Stimulated activated naive CD8-positive, alpha-beta T cell treated with anti-CD3 and anti-CD28 coated beads, Interleukin-15, amount 100 ng/mL, for 72 hours (primary cell): ENCODE data around the gene GNG7.
"Not testable (repeated sequence)": the region's sequence is repeated elsewhere in the genome, so short reads cannot be mapped to it uniquely, and the experiment has no call there.

Source experiments
- ATAC-seq: fragments of 150-1000 bp; cut with Tn5 transposase; 2 replicates; pipeline ENCODE4 v1.10.0; 2021; ENCODE audit warnings: mild to moderate bottlenecking, moderate library complexity
- DNase-seq, 2 donors: peaks; one replicate each; pipeline ENCODE4 v3.0.0; 2021 to 2022
- H3K27ac Mint-ChIP-seq, 2 donors: one replicate each; pipeline ENCODE4 v1.8.0; 2022; ENCODE audit warnings: mild to moderate bottlenecking in 2 of 2, mixed read lengths in 2 of 2, moderate library complexity in 2 of 2
- H3K27me3 Mint-ChIP-seq: one replicate; pipeline ENCODE4 v1.8.0; 2022; ENCODE audit warnings: mixed read lengths
- H3K4me1 Mint-ChIP-seq: one replicate; pipeline ENCODE4 v1.8.0; 2022; ENCODE audit warnings: mild to moderate bottlenecking, mixed read lengths
- H3K4me3 Mint-ChIP-seq, 2 donors: one replicate each; pipeline ENCODE4 v1.8.0; 2022; ENCODE audit warnings: mild to moderate bottlenecking in 2 of 2, mixed read lengths in 2 of 2, moderate library complexity in 1 of 2
- H3K9me3 Mint-ChIP-seq, 2 donors: one replicate each; pipeline ENCODE4 v1.8.0; 2022; ENCODE audit warnings: mixed read lengths in 2 of 2

The GNG7 gene

GRCh38 chr19:2617393-2618165, 84.9 kb downstream of the GNG7 start:
- H3K27me3 Mint-ChIP-seq: no peaks in the 10 kb centered on the region
- peak overlapping the region in 1 of 2 donors; percentile 31 for H3K27ac Mint-ChIP-seq
- H3K4me1 Mint-ChIP-seq: peaks cover 90% of the 10 kb centered on the region
- H3K9me3 Mint-ChIP-seq: no peaks in the 10 kb centered on the region
- DNase-seq: no peak
- no peak for ATAC-seq
- peak overlapping the region; percentile 57 to 61 for H3K4me3 Mint-ChIP-seq

GRCh38 chr19:2616741-2617392, 85.6 kb downstream of the GNG7 start:
- H3K4me3 Mint-ChIP-seq: peak overlapping the region in 1 of 2 donors; percentile 61
- peaks cover 93% of the 10 kb centered on the region for H3K4me1 Mint-ChIP-seq
- peak overlapping the region in 1 of 2 donors; percentile 15 for H3K27ac Mint-ChIP-seq
- DNase-seq (no peak), ATAC-seq (no peak)
- H3K27me3 Mint-ChIP-seq: no peaks in the 10 kb centered on the region
- no peaks in the 10 kb centered on the region for H3K9me3 Mint-ChIP-seq

GRCh38 chr19:2615782-2616181, 86.7 kb downstream of the GNG7 start:
- no peak overlapping the region for H3K27ac Mint-ChIP-seq
- H3K9me3 Mint-ChIP-seq: no peaks in the 10 kb centered on the region
- no peak overlapping the region for H3K4me3 Mint-ChIP-seq
- ATAC-seq (no peak), DNase-seq (no peak)
- H3K27me3 Mint-ChIP-seq: no peaks in the 10 kb centered on the region
- H3K4me1 Mint-ChIP-seq: peaks cover 91% of the 10 kb centered on the region

- peaks cover 87% of the 10 kb centered on the region for H3K4me1 Mint-ChIP-seq
Observed at GRCh38 chr19:2613507-2614295, 88.8 kb downstream of the GNG7 start.

GRCh38 chr19:2612619-2613249, 89.8 kb downstream of the GNG7 start:
- H3K27me3 Mint-ChIP-seq: no peaks in the 10 kb centered on the region
- H3K9me3 Mint-ChIP-seq: no peaks in the 10 kb centered on the region
- no peak overlapping the region for H3K27ac Mint-ChIP-seq
- ATAC-seq: no peak
- H3K4me3 Mint-ChIP-seq: no peak overlapping the region
- DNase-seq: no peak
- H3K4me1 Mint-ChIP-seq: peaks cover 87% of the 10 kb centered on the region

More at GRCh38 chr19:2613507-2614295, 88.8 kb downstream of the GNG7 start:
- Mint-ChIP-seq H3K9me3 (no peaks in the 10 kb centered on the region), H3K27me3 (no peaks in the 10 kb centered on the region), H3K4me3 (peak overlapping the region in 1 of 2 donors; percentile 33), H3K27ac (no peak overlapping the region)
- peak; percentile 61 to 67 for DNase-seq
- peak; percentile 52 for ATAC-seq

- no peak for DNase-seq
- Mint-ChIP-seq H3K27me3 (no peaks in the 10 kb centered on the region), H3K9me3 (no peaks in the 10 kb centered on the region), H3K27ac (peak overlapping the region in 1 of 2 donors; percentile 77), H3K4me3 (peak overlapping the region; percentile 93 to 97), H3K4me1 (peaks cover 80% of the 10 kb centered on the region)
- no peak for ATAC-seq
Observed at GRCh38 chr19:2611483-2612464, 90.7 kb downstream of the GNG7 start.

GRCh38 chr19:2610637-2611482, 91.6 kb downstream of the GNG7 start:
- peak overlapping the region; percentile 93 to 97 for H3K4me3 Mint-ChIP-seq

GRCh38 chr19:2609389-2610116, 92.9 kb downstream of the GNG7 start:
- DNase-seq: no peak
- Mint-ChIP-seq H3K4me3 (peak overlapping the region; percentile 42 to 49), H3K27me3 (no peaks in the 10 kb centered on the region), H3K4me1 (peaks cover 64% of the 10 kb centered on the region), H3K27ac (no peak overlapping the region), H3K9me3 (no peaks in the 10 kb centered on the region)
- no peak for ATAC-seq

More at GRCh38 chr19:2610637-2611482, 91.6 kb downstream of the GNG7 start:
- Mint-ChIP-seq H3K27ac (peak overlapping the region; percentile 65 to 82), H3K9me3 (no peaks in the 10 kb centered on the region), H3K4me1 (peaks cover 75% of the 10 kb centered on the region), H3K27me3 (no peaks in the 10 kb centered on the region)
- ATAC-seq (peak; percentile 62), DNase-seq (peak; percentile 83 to 89)

- Mint-ChIP-seq H3K4me1 (peaks cover 59% of the 10 kb centered on the region), H3K4me3 (peak overlapping the region; percentile 34 to 72)
- not testable (repeated sequence) for ATAC-seq, H3K27ac Mint-ChIP-seq, H3K9me3 Mint-ChIP-seq, DNase-seq, H3K27me3 Mint-ChIP-seq
Observed at GRCh38 chr19:2609034-2609388, 93.5 kb downstream of the GNG7 start.

GRCh38 chr19:2608602-2608922, 93.9 kb downstream of the GNG7 start:
- DNase-seq (no peak), ATAC-seq (no peak)
- H3K4me1 Mint-ChIP-seq: peaks cover 55% of the 10 kb centered on the region
- H3K9me3 Mint-ChIP-seq: no peaks in the 10 kb centered on the region
- H3K27ac Mint-ChIP-seq: no peak overlapping the region
- peaks cover under 1% of the 10 kb centered on the region for H3K27me3 Mint-ChIP-seq
- H3K4me3 Mint-ChIP-seq: peak overlapping the region; percentile 67 to 72

- Mint-ChIP-seq H3K27ac (peak overlapping the region; percentile 2 to 10), H3K9me3 (no peaks in the 10 kb centered on the region), H3K27me3 (peaks cover 7% of the 10 kb centered on the region), H3K4me1 (peaks cover 55% of the 10 kb centered on the region), H3K4me3 (peak overlapping the region; percentile 67 to 72)
- ATAC-seq (peak; percentile 85), DNase-seq (peak; percentile 88 to 93)
Observed at GRCh38 chr19:2607712-2608601, 94.5 kb downstream of the GNG7 start.

GRCh38 chr19:2606774-2607173, 95.7 kb downstream of the GNG7 start:
- peak overlapping the region; percentile 67 to 72 for H3K4me3 Mint-ChIP-seq
- H3K27ac Mint-ChIP-seq, ATAC-seq: not testable (repeated sequence)

More at GRCh38 chr19:2606774-2607173, 95.7 kb downstream of the GNG7 start:
- Mint-ChIP-seq H3K4me1 (peaks cover 49% of the 10 kb centered on the region), H3K27me3 (peaks cover 14% of the 10 kb centered on the region)
- H3K9me3 Mint-ChIP-seq, DNase-seq: not testable (repeated sequence)
